Coronary artery (tissue), 2 donors: ENCODE results near the gene MUS81.

Experiments
- DNase-seq: peaks from one replicate; pipeline ENCODE4 v3.0.0-alpha.2; 2017; ENCODE audit warnings: low spot score
- H3K27ac ChIP-seq, 2 donors: fragments of 200-600 bp; sonication (generic); one replicate each; pipeline ENCODE4 v1.5.1; 2016 to 2019
- H3K4me3 ChIP-seq: fragments of 200-600 bp; sonication (generic); 2 replicates; pipeline ENCODE4 v1.5.1; 2016; ENCODE audit warnings: mild to moderate bottlenecking, moderate library complexity
- TF ChIP-seq, protein P1 (sequence below): fragments of 200-600 bp; sonication (generic); IDR thresholded peaks from one replicate; pipeline ENCODE4 v1.5.1; 2019; ENCODE audit warnings: antibody characterized with exemption

Gene MUS81

GRCh38 chr11:65849366-65849765, 10.9 kb upstream of the MUS81 start:
- H3K4me3 ChIP-seq = no peak overlapping the region
- TF ChIP-seq, protein P1, sequence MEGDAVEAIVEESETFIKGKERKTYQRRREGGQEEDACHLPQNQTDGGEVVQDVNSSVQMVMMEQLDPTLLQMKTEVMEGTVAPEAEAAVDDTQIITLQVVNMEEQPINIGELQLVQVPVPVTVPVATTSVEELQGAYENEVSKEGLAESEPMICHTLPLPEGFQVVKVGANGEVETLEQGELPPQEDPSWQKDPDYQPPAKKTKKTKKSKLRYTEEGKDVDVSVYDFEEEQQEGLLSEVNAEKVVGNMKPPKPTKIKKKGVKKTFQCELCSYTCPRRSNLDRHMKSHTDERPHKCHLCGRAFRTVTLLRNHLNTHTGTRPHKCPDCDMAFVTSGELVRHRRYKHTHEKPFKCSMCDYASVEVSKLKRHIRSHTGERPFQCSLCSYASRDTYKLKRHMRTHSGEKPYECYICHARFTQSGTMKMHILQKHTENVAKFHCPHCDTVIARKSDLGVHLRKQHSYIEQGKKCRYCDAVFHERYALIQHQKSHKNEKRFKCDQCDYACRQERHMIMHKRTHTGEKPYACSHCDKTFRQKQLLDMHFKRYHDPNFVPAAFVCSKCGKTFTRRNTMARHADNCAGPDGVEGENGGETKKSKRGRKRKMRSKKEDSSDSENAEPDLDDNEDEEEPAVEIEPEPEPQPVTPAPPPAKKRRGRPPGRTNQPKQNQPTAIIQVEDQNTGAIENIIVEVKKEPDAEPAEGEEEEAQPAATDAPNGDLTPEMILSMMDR = no peak
- no peak for DNase-seq
- H3K27ac ChIP-seq = no peak overlapping the region

DNA sequence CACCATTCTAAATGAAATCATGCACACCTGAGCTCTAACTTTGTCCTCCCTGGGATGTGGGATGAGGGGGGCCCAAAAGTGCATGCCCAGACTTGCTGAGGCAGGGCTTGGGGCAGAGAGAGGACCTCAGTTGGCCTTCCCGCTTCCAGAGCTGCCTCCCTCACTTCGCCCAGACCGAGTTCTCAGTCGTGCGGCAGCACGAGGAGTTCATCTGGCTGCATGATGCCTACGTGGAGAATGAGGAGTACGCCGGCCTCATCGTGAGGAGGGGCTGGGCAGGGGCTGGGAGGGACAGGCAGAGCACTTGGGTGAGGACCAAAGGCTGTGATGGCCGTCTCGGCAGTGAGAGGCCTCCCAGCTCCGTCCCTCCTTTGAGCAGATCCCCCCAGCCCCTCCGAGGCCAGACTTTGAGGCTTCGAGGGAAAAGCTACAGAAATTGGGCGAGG, 10.4 kb upstream of the MUS81 start:
- TF ChIP-seq, protein P1 = no peak
- Histone ChIP-seq H3K4me3 (no peak overlapping the region), H3K27ac (no peak overlapping the region)
- DNase-seq = no peak

GRCh38 chr11:65850217-65851082, 9.8 kb upstream of the MUS81 start:
- TF ChIP-seq, protein P1 = no peak
- Histone ChIP-seq H3K4me3 (no peak overlapping the region), H3K27ac (no peak overlapping the region)
- no peak for DNase-seq

- H3K4me3 ChIP-seq = no peak overlapping the region
- TF ChIP-seq, protein P1 = no peak
- DNase-seq = no peak
- no peak overlapping the region for H3K27ac ChIP-seq
These were observed 9.1 kb upstream of the MUS81 start for GRCh38 chr11:65851083-65851579.

- DNase-seq = no peak
- H3K27ac ChIP-seq = no peak overlapping the region
- TF ChIP-seq, protein P1 = no peak
- H3K4me3 ChIP-seq = no peak overlapping the region
These were observed 8.3 kb upstream of the MUS81 start for GRCh38 chr11:65851811-65852507.

DNA sequence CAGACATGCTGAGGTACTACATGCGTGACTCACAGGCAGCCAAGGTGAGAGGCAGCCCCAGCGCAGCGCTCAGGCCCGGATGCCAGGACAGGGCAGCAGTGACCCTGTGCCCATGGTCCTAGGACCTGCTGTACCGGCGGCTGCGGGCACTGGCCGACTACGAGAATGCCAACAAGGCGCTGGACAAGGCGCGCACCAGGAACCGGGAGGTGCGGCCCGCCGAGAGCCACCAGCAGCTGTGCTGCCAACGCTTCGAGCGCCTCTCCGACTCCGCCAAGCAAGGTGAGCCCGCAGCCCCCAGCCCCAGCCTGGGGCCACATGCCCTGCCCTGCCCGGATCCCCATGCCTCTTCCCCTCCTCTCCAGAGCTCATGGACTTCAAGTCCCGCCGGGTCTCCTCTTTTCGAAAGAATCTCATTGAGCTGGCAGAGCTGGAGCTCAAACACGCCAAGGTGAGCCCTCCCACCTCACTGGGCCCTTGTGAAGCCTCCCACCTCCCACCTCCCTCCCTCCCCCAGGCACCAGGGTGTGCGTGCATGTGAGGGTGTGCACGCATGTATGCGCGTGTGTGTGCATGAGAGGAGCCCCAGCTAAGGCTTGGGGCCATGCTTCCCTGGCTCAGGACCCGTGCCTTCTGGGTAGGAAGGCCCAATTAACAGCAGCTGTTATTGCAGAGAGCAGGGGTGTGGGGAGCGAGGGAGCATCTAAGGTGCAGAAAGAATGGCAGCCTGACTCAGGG, 7.6 kb upstream of the MUS81 start:
- TF ChIP-seq, protein P1 = no peak
- Histone ChIP-seq H3K4me3 (no peak overlapping the region), H3K27ac (no peak overlapping the region)
- DNase-seq = no peak
